Upper lobe of left lung (tissue), 6 donors: ENCODE data around the gene PDE9A. TPM values are rescaled to one million over a fixed set of nuclear protein-coding genes. Genes with fewer than 3 reads are reported as not detected.

Source experiments
- ATAC-seq, 2 donors: fragments of 200-7000 bp; cut with Tn5 transposase; one replicate each; pipeline ENCODE4 v1.9.1; 2022; ENCODE audit warnings: mild to moderate bottlenecking in 2 of 2, moderate library complexity in 2 of 2; ENCODE audit not compliant: low FRiP score in 2 of 2
- DNase-seq, 2 donors: peaks; one replicate each; pipeline ENCODE4 v3.0.0-alpha.2; 2019 to 2020
- H3K27ac ChIP-seq, 4 donors: fragments of 200-600 bp; sonication (generic); one replicate each; pipeline ENCODE4 v1.5.1; 2016 to 2019
- H3K27me3 ChIP-seq, 4 donors: fragments of 200-600 bp; sonication (generic); one replicate each; pipeline ENCODE4 v1.5.1; 2017 to 2019
- H3K36me3 ChIP-seq, 4 donors: fragments of 200-600 bp; sonication (generic); one replicate each; pipeline ENCODE4 v1.5.1; 2016 to 2019
- H3K4me1 ChIP-seq, 4 donors: fragments of 200-600 bp; sonication (generic); one replicate each; pipeline ENCODE4 v1.5.1; 2018 to 2019
- H3K4me3 ChIP-seq, 4 donors: fragments of 200-600 bp; sonication (generic); one replicate each; pipeline ENCODE4 v1.5.1; 2017 to 2019; ENCODE audit warnings: mild to moderate bottlenecking in 2 of 4, moderate library complexity in 1 of 4
- H3K9me3 ChIP-seq, 4 donors: fragments of 200-600 bp; sonication (generic); one replicate each; pipeline ENCODE4 v1.5.1; 2018 to 2019
- EP300 ChIP-seq, 4 donors: sonication (generic); formaldehyde crosslinking; IDR thresholded peaks; one replicate each; pipeline ENCODE4 v1.5.1; 2017; ENCODE audit warnings: antibody characterized with exemption in 4 of 4, control low read depth in 2 of 4
- POLR2A ChIP-seq, 4 donors: fragments of 450-650 bp; IDR thresholded peaks; one replicate each; pipeline ENCODE4 v1.5.1; 2016 to 2017; ENCODE audit warnings: antibody characterized with exemption in 4 of 4, mild to moderate bottlenecking in 2 of 4
- POLR2AphosphoS5 ChIP-seq, 2 donors: sonication (generic); formaldehyde crosslinking; IDR thresholded peaks; one replicate each; pipeline ENCODE4 v1.5.1; 2017; ENCODE audit warnings: antibody characterized with exemption in 2 of 2
- WGBS, 2 donors: methylation state at CpG; one replicate each; pipeline ENCODE4 v1.1.5; 2017 to 2018; 5-methylcytosine and 5-hydroxymethylcytosine counted together
- total RNA-seq, 6 donors: library from RNA; depleted of rRNA in 4 of 6; stranded (reverse); fragments of >200 nt in 4 of 6; gene quantifications; one replicate each; pipeline versions ENCODE4 v1.1.0 to v1.2.1, GENCODE V29; 2016 to 2021
- TF ChIP-seq, protein P1 (sequence below), 6 experiments: fragments of 450-650 bp in 4 of 6; fragments of 200-600 bp in 2 of 6; sonication (generic) in 2 of 6; IDR thresholded peaks; one replicate each; pipeline ENCODE4 v1.5.1; 2016 to 2019; ENCODE audit warnings: antibody characterized with exemption in 6 of 6
- donor health status: DM: no; HTN: no; CAD: no; lungs with moderate emphysema.
- donor health status: DM: no; HTN: yes; CAD: no; lungs with severe emphysema.

The PDE9A gene
- total RNA-seq, 6 donors from 2014 or later = 4.0 to 12.4 (median 6.6) TPM

GRCh38 chr21:42785666-42786427 is 132.4 kb downstream of the PDE9A start:
- H3K4me1 ChIP-seq = peaks cover 14 to 31% (median 20%) of the 10 kb centered on the region in 4 donors
- no peak overlapping the region for H3K4me3 ChIP-seq
- no peaks in the 10 kb centered on the region for H3K36me3 ChIP-seq
- no peak for TF ChIP-seq EP300 (IDR thresholded peaks at IDR 0.05)
- no peak for TF ChIP-seq POLR2AphosphoS5 (IDR thresholded peaks at IDR 0.05)
- no peak for TF ChIP-seq POLR2A (IDR thresholded peaks at IDR 0.05)
- TF ChIP-seq, protein P1, sequence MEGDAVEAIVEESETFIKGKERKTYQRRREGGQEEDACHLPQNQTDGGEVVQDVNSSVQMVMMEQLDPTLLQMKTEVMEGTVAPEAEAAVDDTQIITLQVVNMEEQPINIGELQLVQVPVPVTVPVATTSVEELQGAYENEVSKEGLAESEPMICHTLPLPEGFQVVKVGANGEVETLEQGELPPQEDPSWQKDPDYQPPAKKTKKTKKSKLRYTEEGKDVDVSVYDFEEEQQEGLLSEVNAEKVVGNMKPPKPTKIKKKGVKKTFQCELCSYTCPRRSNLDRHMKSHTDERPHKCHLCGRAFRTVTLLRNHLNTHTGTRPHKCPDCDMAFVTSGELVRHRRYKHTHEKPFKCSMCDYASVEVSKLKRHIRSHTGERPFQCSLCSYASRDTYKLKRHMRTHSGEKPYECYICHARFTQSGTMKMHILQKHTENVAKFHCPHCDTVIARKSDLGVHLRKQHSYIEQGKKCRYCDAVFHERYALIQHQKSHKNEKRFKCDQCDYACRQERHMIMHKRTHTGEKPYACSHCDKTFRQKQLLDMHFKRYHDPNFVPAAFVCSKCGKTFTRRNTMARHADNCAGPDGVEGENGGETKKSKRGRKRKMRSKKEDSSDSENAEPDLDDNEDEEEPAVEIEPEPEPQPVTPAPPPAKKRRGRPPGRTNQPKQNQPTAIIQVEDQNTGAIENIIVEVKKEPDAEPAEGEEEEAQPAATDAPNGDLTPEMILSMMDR (IDR thresholded peaks at IDR 0.05) = no peak
- ATAC-seq = peak in 1 of 2 donors; percentile 2
- H3K27me3 ChIP-seq = no peaks in the 10 kb centered on the region
- 93 to 96% methylated on average over 25 to 28 of the region's 28 CpGs for WGBS, 2 donors
- no peaks in the 10 kb centered on the region for H3K9me3 ChIP-seq
- peak in 1 of 2 donors; percentile 78 for DNase-seq
- H3K27ac ChIP-seq = no peak overlapping the region

GRCh38 chr21:42786884-42787283 is 133.5 kb downstream of the PDE9A start:
- Histone ChIP-seq H3K4me1 (peaks cover 8 to 20% (median 11%) of the 10 kb centered on the region in 4 donors), H3K9me3 (no peaks in the 10 kb centered on the region), H3K27me3 (no peaks in the 10 kb centered on the region), H3K27ac (no peak overlapping the region), H3K36me3 (no peaks in the 10 kb centered on the region), H3K4me3 (no peak overlapping the region)
- WGBS, 2 donors = 81 to 82% methylated on average over 5 of the region's 5 CpGs
- DNase-seq (no peak), ATAC-seq (no peak)
- no peak for TF ChIP-seq POLR2AphosphoS5 (IDR thresholded peaks at IDR 0.05)
- TF ChIP-seq POLR2A (IDR thresholded peaks at IDR 0.05) = no peak
- TF ChIP-seq EP300 (IDR thresholded peaks at IDR 0.05) = no peak
- TF ChIP-seq, protein P1 (IDR thresholded peaks at IDR 0.05) = no peak

GRCh38 chr21:42787613-42788012 is 134.2 kb downstream of the PDE9A start:
- no peak overlapping the region for H3K27ac ChIP-seq
- ATAC-seq (no peak), DNase-seq (no peak)
- no peak overlapping the region for H3K4me3 ChIP-seq
- H3K4me1 ChIP-seq = peaks cover 8 to 15% (median 11%) of the 10 kb centered on the region in 4 donors
- no peaks in the 10 kb centered on the region for H3K27me3 ChIP-seq
- no peaks in the 10 kb centered on the region for H3K9me3 ChIP-seq
- no peaks in the 10 kb centered on the region for H3K36me3 ChIP-seq
- 97 to 98% methylated on average over 4 of the region's 4 CpGs for WGBS, 2 donors
- TF ChIP-seq POLR2A (IDR thresholded peaks at IDR 0.05) (no peak), POLR2AphosphoS5 (IDR thresholded peaks at IDR 0.05) (no peak), EP300 (IDR thresholded peaks at IDR 0.05) (no peak)
- TF ChIP-seq, protein P1 (IDR thresholded peaks at IDR 0.05) = no peak

DNA sequence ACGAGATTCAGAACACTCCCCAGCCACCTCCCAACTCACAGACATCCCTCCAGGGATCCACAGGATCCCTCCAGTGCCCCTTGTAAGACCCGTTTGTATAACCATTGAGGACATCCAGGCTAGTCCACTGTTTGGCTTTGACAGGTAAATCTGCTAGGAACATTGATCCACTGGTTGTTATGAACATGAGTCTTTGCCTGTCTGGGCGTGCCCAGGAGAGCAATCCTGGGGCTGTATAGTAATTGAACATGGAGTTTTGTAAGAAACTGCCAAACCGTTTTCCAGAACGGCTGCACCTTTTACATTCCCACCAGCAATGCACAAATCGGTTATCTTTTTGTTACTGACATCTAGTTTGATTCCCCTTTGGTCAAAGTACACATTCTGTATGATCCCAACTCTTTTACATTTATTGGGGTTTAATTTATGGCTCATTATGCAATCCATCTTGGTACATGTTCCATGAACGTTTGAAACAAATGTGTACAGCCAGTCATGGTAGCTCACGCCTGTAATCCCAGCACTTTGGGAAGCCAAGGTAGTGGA is 137.2 kb downstream of the PDE9A start:
- Histone ChIP-seq H3K4me1 (no peaks in the 10 kb centered on the region), H3K4me3 (no peak overlapping the region), H3K9me3 (no peaks in the 10 kb centered on the region), H3K27me3 (no peaks in the 10 kb centered on the region), H3K36me3 (no peaks in the 10 kb centered on the region), H3K27ac (no peak overlapping the region)
- TF ChIP-seq, protein P1 (IDR thresholded peaks at IDR 0.05) = no peak
- TF ChIP-seq POLR2A (IDR thresholded peaks at IDR 0.05) (no peak), EP300 (IDR thresholded peaks at IDR 0.05) (no peak)
- DNase-seq (no peak), ATAC-seq (no peak)
- WGBS, 2 donors = 75 to 84% methylated on average over 8 of the region's 8 CpGs
